ENCODE results near the gene TJP1. TPM values are rescaled to one million over a fixed set of nuclear protein-coding genes. Genes with fewer than 3 reads are reported as not detected.

Gene TJP1
- total and polyA plus RNA-seq, 2 experiments from 2014 or later: 34.4 to 88.7 TPM

GRCh38 chr15:29821416-29822099, 710 bp downstream of the TJP1 start:
- no peaks in the 10 kb centered on the region for H3K36me3 ChIP-seq (replicated peaks; ENCODE audit: insufficient read depth, low read depth)
- 2% methylated on average over 23 of the region's 79 CpGs for WGBS (ENCODE audit: low lambda C conversion rate, missing lambda C conversion rate)
- peak overlapping the region; percentile 67 for H2AFZ ChIP-seq

GRCh38 chr15:29820394-29821154, 1.7 kb downstream of the TJP1 start:
- Histone ChIP-seq H3K9me3 (ENCODE audit: low read depth) (no peaks in the 10 kb centered on the region), H3K9me2 (replicated peaks; ENCODE audit: insufficient read depth) (no peaks in the 10 kb centered on the region), H3K4me3 (peak overlapping the region; percentile 43), H2AFZ (no peak overlapping the region), H3K27me3 (no peaks in the 10 kb centered on the region), H3K36me3 (replicated peaks; ENCODE audit: insufficient read depth, low read depth) (no peaks in the 10 kb centered on the region), H4K20me1 (ENCODE audit: insufficient read depth, poor library complexity, severe bottlenecking) (peaks cover 41% of the 10 kb centered on the region), H3K27ac (peak overlapping the region; percentile 100), H3K4me1 (ENCODE audit: insufficient read depth) (peaks cover 20% of the 10 kb centered on the region), H3K79me2 (peaks cover 56% of the 10 kb centered on the region), H3K4me2 (peak overlapping the region; percentile 72)
- TF ChIP-seq EZH2phosphoT487 (IDR thresholded peaks at IDR 0.05; ENCODE audit: low read depth, severe bottlenecking, unreplicated experiment): no peak
- no peak for TF ChIP-seq EZH2 (IDR thresholded peaks at IDR 0.05; ENCODE audit: borderline replicate concordance)
- no peak for TF ChIP-seq CTCF (IDR thresholded peaks at IDR 0.05; ENCODE audit: poor library complexity)
- DNase-seq (ENCODE audit: low spot score): no peak
- 10% methylated on average over 9 of the region's 9 CpGs for WGBS (ENCODE audit: low lambda C conversion rate, missing lambda C conversion rate)

More at GRCh38 chr15:29821416-29822099, 710 bp downstream of the TJP1 start:
- Histone ChIP-seq H3K9me2 (replicated peaks; ENCODE audit: insufficient read depth) (no peaks in the 10 kb centered on the region), H3K79me2 (peaks cover 47% of the 10 kb centered on the region), H3K27me3 (no peaks in the 10 kb centered on the region), H3K4me2 (peak overlapping the region; percentile 93), H3K4me1 (ENCODE audit: insufficient read depth) (peaks cover 14% of the 10 kb centered on the region), H3K27ac (peak overlapping the region; percentile 100), H4K20me1 (ENCODE audit: insufficient read depth, poor library complexity, severe bottlenecking) (peaks cover 31% of the 10 kb centered on the region), H3K9me3 (ENCODE audit: low read depth) (no peaks in the 10 kb centered on the region), H3K4me3 (peak overlapping the region; percentile 84)
- DNase-seq (ENCODE audit: low spot score): peak; percentile 92
- TF ChIP-seq EZH2 (IDR thresholded peaks at IDR 0.05; ENCODE audit: borderline replicate concordance): no peak
- peak; percentile 28 for TF ChIP-seq CTCF (IDR thresholded peaks at IDR 0.05; ENCODE audit: poor library complexity)

GRCh38 chr15:29819979-29820378, 2.3 kb downstream of the TJP1 start:
- H3K27me3 ChIP-seq: no peaks in the 10 kb centered on the region
- H3K4me2 ChIP-seq: peak overlapping the region; percentile 72
- no peak overlapping the region for H2AFZ ChIP-seq
- peak overlapping the region; percentile 100 for H3K27ac ChIP-seq
- TF ChIP-seq EZH2phosphoT487 (IDR thresholded peaks at IDR 0.05; ENCODE audit: low read depth, severe bottlenecking, unreplicated experiment): no peak
- TF ChIP-seq CTCF (IDR thresholded peaks at IDR 0.05; ENCODE audit: poor library complexity): no peak
- no peak for TF ChIP-seq EZH2 (IDR thresholded peaks at IDR 0.05; ENCODE audit: borderline replicate concordance)
- DNase-seq (ENCODE audit: low spot score): no peak
- H3K9me2 ChIP-seq (replicated peaks; ENCODE audit: insufficient read depth): no peaks in the 10 kb centered on the region
- H3K4me3 ChIP-seq: peak overlapping the region; percentile 43
- H3K4me1 ChIP-seq (ENCODE audit: insufficient read depth): peaks cover 25% of the 10 kb centered on the region
- no peaks in the 10 kb centered on the region for H3K36me3 ChIP-seq (replicated peaks; ENCODE audit: insufficient read depth, low read depth)
- H4K20me1 ChIP-seq (ENCODE audit: insufficient read depth, poor library complexity, severe bottlenecking): peaks cover 47% of the 10 kb centered on the region
- peaks cover 62% of the 10 kb centered on the region for H3K79me2 ChIP-seq
- WGBS (ENCODE audit: low lambda C conversion rate, missing lambda C conversion rate): 41% methylated on average over 4 of the region's 4 CpGs
- H3K9me3 ChIP-seq (ENCODE audit: low read depth): no peaks in the 10 kb centered on the region
